IPS DF 19.7 (cell line): ENCODE data around the gene SUMO2.
"Not testable (repeated sequence)": the region's sequence is repeated elsewhere in the genome, so short reads cannot be mapped to it uniquely, and the experiment has no call there.

Experiments used
- DNase-seq: peaks from one replicate; pipeline ENCODE4 v3.0.0-alpha.2; 2013; ENCODE audit warnings: low read depth, low spot score

The SUMO2 gene

DNA sequence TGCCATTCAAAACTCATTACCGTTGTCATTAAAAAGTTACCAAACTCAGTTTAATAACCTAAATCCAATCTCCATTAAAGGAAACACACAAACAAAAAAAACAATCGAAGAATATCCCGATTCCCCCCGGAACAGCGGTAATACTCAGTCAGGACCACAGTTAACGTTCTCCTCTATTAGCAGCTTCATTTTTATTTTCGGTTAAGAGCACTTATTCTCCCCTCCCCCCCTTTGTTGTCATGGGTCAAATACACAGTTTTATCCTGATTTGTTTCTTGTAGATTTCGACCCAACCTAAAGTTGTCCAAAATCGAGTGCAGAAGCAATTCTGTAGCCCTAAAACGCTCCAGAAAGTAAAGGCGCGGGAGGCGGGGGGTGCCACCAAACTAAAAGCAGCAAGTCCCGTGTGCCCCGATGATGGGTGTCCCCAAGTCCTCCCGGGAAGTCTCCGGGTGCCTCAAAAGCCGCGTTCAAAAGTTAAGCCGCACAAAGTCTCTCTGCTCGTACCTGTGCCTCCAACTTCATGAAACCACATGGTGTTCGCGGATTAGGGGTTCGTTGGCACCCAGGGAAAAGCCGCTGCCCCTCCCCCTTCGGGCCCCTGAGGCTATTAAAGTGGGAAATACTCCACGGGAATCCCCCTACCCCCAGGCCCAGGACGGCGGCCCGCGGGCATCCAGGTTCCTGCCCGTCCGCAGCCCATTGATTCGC lies 996 bp downstream of the SUMO2 start:
- no peak for DNase-seq

DNA sequence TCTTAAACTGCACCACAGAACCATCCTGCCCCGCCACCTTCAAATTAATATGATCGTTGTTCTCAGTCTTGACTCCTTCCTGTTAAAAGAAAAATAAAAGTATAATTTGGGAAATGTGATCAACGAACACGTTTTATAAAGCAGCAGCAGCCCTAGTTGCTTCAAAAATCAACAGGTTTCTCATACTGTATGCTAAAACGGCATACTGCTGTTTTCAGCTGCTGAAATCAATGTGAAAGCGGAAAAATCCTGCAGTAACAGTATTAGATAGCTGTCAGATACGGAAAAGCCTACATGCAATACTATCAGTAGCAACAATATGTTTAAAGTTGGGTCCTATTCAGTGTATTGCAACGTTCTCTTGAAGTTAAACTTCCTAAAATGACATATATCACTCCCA lies 1.6 kb downstream of the SUMO2 start:
- no peak for DNase-seq

DNA sequence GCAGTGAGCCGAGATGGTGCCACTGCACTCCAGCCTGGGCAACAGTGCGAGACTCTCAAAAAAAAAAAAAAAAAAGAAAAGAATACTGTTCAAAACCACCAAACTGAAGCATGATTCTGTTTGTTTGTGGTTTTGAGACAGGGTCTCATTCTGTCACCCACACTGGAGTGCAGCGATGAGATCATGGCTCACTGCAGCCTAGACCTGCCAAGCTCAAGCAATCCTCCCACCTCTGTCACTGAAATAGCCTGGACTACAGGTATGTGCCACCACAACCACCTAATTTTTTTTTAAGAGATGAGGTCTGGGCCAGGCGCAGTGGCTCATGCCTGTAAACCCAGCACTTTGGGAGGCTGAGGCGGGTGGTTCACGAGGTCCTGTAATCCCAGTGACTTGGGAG lies 4.3 kb downstream of the SUMO2 start:
- no peak for DNase-seq

DNA sequence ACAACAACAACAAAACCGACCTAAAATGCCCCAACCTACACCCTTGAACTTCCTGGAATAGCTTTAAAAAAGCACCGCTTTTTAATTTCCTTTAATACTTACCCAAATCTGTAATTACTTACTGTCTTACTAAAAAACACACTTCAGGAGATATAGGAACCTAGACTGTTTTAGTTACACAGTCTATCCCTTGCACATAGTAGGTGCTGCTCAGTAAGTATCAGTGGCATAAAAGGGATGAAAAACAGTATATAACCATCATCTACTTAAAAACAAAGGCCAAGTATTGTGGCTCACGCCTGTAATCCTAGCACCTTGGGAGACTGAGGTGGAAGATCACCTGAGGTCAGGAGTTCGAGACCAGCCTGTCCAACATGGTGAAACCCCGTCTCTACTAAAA lies 6.1 kb downstream of the SUMO2 start:
- no peak for DNase-seq

DNA sequence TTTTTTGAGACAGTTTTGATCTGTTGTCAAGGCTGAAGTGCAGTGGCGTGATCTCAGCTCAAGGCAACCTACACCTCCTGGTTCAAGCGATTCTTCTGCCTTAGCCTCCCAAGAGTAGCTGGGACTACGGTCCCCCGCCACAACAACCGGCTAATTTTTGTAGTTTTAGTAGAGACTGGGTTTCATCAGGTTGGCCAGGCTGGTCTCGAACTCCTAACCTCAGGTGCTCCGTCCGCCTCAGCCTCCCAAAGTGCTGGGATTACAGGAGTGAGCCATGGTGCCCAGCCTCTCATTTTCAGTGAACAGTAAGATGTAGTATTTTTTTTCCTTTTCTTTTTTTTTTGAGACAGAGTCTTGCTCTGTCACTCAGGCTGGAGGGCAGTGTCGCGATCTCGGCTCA lies 7.8 kb downstream of the SUMO2 start:
- no peak for DNase-seq

DNA sequence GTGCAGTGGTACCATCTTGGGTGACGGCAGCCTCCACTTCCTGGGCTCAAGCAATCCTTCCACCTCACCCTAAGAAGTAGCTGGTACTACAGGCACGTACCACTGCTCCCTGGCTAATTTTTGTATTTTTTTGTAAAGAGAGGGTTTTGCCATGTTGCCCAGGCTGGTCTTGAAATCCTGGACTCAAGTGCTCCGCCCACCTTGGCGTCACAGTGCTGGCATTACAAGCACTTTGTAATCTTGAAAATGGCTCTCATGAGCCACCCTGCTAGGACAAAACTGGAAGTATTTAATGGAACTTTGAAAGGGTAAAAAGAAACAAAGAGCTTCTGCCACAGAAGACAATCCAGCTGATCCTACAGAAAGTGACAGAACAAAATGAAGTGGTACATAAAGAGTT lies 9.2 kb downstream of the SUMO2 start:
- no peak for DNase-seq

DNA sequence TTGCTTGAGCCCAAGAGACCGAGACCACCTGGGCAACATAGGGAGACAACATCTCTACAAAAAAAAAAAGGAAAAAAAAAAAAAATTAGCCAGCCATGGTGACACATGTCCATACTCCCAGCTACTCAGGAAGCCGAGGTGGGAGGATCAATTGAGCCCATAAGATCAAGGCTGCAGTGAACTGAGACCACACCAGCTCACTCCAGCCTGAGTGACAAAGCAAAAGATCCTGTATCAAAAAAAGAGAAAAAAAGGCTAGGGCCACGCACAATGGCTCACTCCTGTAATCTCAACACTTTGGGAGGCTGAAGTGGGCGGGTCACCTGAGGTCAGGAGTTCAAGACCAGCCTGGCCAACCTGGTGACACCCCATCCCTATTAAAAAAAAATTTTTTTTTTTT lies 13.8 kb downstream of the SUMO2 start:
- no peak for DNase-seq

DNA sequence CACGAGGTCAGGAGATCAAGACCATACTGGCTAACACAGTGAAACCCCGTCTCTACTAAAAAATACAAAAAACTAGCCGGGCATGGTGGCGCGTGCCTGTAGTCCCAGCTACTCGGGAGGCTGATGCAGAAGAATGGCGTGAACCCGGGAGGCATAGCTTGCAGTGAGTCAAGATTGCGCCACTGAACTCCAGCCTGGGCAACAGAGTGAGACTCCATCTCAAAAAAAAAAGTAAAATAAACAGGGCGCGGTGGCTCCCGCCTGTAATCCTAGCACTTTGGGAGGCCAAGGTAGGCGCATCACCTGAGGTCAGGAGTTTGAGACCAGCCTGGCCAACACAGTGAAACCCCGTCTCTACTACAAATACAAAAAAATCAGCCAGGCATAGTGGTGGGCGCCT lies 18.2 kb downstream of the SUMO2 start:
- not testable (repeated sequence) for DNase-seq

DNA sequence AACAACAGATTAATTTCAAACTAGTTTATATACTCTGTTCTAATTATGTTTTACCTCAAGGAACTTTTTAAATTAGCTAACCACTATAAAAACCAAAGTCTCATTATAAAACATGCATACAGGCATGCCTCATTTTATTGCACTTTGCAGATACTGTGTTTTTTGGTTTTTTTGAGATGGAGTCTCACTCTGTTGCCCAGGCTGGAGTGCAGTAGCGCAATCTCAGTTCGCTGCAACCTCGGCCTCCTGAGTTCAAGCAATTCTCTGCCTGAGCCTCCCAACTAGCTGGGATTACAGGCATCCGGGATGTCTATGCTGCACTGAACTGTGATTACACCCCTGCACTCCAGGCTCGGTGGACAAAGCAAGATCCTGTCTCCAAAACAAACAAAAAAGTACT lies 19.7 kb downstream of the SUMO2 start:
- DNase-seq: no peak

DNA sequence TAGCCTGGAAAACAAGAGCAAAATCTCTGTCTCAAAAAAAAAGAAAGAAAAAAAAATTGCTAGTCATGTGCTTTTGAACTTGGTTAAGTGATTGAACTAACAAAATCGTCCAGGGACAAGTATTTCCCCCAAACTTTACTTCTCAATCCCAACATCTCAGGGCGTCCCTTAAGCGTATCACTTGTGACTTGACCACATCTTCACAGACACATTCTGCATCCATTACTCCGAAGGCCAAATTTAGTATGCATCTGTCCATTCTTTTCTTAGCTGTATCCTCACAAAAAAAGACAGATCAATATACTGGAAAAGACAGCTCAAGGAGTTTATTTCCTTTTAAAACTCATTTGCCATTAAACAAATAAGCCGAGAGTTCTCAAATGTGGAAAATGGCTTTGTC lies 22.5 kb downstream of the SUMO2 start:
- no peak for DNase-seq

DNA sequence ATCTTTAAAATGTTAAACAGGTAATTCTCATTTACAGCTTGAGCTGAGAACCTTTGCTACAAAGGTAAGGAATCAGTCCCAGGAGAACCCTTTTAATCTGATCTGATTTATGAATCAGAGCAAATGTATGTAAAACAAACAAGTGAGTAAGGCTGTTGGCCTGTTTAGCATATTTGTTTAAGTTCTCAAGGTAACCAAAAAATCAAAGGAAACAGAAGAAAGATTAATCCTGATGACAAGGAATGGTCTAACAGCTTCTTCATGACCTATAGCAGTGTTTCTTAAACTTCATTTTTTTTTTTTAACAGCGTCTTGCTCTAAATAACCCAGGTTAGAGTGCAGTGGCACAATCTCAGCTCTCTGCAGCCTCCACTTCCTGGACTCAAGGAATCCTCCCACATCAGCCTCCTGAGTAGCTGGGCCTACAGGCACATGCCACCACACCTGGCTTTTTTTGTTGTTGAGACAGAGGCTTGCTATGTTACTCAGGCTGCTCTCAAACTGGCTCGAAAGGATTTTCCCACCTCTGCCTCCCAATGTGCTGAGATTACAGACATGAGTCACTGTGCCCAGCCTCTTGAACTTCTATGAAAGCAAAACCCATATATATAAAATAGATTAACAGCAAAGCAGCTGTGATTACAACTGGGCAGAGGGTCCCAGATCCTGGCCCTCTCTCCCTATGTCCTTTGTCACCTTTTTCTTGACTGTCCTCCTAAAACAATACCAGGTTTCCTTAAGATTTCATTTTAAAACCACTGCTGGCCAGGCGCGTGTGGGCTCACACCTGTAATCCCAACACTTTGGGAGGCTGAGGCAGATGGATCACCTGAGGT lies 23.3 kb downstream of the SUMO2 start:
- no peak for DNase-seq

DNA sequence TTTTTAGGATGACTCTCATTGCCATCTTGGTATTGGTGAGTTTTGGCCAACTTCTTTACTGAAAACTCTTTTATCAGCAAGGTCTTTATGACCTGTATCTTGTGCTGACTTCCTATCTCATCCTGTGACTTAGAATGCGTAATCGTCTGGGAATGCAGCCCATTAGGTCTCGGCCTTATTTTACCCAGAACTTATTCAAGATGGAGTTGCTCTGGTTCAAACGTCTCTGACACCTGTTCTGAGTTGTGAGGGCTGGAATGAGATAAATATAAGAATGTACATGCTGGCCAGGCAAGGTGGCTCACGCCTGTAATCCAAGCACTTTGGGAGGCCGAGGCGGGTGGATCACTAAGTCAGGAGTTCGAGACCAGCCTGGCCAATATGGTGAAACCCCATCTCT lies 24.3 kb downstream of the SUMO2 start:
- DNase-seq: not testable (repeated sequence)

DNA sequence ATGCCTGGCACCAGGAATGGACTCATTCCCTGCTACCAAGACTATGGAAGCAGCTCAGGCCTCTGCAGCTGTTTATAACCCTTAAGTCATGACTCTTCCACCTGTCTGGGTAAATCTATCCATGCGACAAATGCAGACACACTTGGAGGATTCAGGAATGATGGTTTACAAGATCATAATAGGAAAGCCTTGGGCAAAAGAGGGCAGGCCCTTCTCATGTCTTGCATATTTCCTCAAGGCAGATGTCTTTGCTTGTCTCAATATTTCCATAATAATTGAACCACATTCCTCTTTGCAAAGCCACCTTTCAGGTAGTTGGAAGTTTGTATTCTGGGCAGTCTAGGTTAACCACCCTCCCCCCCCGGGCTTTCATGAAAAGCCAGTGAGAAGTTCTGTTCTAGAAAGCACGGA lies 27.6 kb downstream of the SUMO2 start:
- DNase-seq: peak; percentile 23

DNA sequence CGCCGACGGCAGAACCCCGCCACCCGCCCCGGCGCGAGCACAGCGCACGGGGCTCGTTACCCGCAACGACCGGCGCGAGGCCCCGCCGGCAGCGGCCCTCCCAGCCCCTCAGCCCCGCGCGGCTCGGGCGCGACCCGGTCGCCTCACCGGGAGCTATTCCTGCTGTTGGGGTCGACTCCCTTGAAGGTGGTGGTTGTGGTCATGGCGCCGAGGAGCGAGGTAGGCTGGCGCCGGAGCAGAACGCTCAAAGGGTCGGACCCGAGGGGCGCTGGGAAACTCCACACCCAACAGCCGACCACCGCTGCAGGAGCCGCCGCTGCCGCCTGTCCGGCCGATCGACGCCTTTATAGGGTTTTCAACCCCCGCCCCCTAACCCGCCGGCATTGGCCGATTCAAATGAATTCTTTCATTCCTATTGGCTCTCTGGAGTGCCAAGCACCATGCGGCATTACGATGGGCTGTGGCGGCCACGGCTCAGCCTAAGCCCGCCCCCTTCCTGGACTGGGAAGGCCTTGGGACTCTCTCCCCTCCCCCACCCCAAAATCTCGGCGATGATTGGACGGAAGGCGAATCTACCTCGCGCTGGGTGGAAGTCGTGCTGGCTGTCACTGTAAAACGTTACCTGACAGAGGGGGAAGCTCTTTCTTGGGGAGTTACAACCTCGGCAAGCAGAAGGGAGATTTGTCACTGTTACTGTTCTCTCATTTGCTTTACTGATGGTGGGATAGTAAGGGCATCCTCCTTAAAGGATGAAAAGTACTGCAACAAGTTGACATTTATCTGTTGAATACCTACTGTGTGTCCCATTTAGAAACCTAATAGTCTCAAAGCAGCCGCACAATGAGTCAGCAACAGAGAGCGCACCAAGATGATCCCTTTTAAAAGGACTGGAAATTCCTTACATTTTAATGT lies 28.3 kb downstream of the SUMO2 start, which contains the start of gene JPT1:
JPT1 (minus strand) TSS at position 318 of the 912 bp plus-strand sequence; CDS start at position 203, 115 bp downstream.
- DNase-seq: peak; percentile 93

DNA sequence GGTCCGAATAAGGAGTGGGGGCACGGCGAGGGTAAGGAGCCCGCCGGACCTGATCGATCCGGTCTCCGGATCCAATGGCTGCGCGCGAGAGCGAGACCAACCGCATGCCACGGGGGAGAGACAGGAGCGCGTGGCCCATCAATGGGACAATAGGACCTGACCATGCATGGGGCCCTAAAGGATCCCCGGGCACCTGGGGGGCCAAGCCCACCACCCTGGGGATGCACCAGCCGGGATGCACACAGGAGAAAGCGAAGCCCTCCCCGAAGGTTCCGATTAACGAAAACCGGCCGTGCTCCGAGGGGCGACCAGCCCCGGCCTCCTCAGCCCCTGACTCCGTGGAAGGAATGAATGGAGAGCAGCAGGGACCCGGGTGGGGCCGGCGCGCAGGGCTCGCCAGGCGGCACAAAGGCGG lies 29.0 kb downstream of the SUMO2 start:
- DNase-seq: no peak

DNA sequence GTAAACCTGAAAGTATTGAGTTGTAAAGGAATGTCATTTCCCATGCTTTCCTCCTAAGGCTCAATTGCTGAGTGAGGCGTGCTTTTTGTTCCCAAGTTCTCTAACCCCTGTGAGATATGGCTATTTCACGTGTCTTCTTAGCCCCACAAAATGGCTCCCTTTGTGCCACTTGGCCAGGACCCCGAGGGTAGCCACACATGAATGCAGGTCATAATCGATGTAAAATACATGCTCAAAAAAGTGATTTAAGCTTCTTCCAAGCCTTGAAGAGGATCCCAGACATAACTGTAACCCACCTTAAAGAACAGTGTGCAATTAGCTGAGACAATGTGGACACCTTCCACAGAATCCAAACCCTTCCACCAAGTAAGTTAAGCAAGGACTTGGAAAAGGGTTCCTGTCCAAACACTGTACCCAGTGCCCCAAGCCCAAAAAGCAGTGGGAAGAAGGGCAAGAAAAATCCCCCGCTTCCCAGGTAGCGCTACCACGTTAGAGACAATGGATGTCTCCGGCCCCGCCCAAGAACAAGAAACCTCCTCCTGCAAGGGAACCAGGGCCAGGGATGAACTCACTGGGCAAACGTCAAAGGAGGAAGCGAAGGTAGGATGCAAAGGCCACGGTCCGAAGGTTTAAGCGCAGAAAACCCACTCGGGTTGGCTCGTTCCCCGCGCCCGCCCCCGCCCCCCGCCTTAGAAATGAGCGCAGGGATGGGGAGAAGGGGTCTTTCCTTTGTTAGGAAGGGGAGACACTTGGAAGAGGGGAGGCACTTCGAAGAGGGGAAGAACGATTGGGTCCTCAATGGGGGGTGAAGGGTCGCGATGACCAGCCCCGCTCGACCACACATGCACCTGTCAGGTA lies 29.6 kb downstream of the SUMO2 start:
- no peak for DNase-seq

DNA sequence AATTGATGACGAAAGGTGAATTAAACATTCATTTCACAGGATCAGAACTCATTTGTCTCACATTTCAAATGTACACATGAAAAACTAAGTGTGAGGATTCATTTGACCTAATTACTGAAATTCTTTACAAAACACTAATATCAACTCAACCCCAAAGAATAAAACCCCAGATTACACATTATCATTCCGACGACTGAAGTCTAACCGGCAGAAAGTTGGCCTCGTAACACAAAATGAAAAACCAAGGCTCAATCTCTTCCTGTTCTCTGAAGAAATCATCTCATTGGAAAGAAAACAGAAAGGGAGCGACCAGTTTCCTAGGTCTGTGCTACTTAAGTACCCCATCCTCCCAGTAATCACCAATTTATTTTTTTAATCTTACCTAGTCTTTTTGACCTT lies 30.2 kb downstream of the SUMO2 start:
- DNase-seq: no peak

DNA sequence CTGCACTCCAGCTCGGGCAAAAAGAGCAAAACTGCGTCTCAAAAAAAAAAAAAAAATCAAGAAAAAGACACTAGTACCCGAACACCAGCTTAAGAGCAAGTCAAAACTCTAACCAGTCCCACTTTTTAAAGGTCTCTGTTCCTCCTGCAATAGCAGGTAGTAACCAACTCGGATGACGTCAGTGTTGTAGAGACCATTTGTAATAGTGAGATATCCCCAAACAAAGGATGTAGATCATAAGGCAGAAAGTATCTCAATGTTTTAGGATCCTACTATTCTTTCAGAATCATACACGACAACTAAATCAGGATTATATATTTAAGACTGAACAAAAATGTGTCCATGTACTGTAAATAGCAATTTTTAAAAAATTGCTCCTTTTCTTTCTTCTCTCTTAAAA lies 30.8 kb downstream of the SUMO2 start:
- no peak for DNase-seq

DNA sequence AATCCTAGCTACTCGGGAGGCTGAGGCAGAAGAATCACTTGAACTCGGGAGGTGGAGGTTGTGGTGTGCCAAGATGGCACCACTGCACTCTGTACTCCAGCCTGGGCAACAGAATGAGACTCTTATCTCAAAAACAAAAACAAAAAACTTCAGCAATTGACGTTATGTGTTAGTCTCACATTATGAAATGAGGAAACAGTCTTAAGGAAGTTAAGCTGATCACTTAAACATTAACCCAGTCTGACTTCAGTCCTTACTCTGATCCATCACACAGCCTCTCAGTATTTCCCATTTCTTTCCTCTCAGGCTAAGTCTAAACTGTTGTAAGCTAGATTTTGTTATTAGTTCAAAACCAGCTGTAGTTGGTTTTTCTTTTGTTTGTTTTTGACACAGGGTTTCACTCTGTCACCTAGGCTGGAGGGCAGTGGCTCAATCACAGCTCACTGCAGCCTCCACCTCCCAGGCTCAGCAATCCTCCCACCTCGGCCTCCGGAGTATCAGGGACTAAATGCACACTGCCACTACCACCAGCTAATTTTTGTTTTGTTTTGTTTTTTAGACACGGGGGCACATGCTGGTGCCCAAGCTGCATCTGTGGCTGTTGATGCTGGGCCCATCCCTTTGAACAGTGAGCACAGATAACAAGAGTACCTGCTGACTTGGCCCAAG lies 34.7 kb downstream of the SUMO2 start:
- no peak for DNase-seq

DNA sequence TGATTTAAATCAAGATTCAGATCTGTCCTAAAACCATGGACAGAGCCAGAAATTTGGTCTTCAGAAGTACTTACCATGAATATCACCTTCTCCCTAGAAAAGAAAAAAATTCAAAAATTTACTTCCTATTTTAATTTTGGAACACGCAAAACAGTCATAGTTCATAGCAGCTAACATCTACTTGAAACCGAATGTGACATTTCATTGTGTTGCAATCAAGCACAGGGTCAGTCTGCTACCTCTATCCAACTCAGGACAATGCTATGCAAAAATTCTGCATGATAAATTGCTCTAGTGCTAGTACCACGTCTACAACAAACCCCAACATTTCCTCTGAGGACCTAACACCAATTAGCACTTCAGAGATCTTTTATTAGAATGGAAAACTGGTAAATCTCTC lies 36.2 kb downstream of the SUMO2 start:
- no peak for DNase-seq
